MM.1S (cell line): ENCODE measurements around the gene TRAM2.

ENCODE experiments used
- DNase-seq: peaks from one replicate; pipeline ENCODE4 v3.0.0-alpha.2; 2015
- H2AFZ ChIP-seq: fragments of 300-600 bp; sonication (generic); 2 replicates; pipeline ENCODE4 v1.6.0; 2016; ENCODE audit warnings: antibody characterized with exemption, low read length
- H3F3A ChIP-seq: fragments of 300-600 bp; sonication (generic); 2 replicates; pipeline ENCODE4 v1.6.1; 2016; ENCODE audit warnings: mild to moderate bottlenecking, antibody characterized with exemption, low read length, moderate library complexity, mixed read lengths; ENCODE audit not compliant: insufficient read depth
- H3K27ac ChIP-seq: fragments of 300-600 bp; sonication (generic); 2 replicates; pipeline ENCODE4 v1.5.1; 2016; ENCODE audit warnings: mild to moderate bottlenecking, low read length
- H3K27me3 ChIP-seq: fragments of 300-600 bp; sonication (generic); replicated peaks from 2 replicates; pipeline ENCODE4 v1.6.0; 2016; ENCODE audit warnings: low read length; ENCODE audit not compliant: insufficient read depth
- H3K36me3 ChIP-seq: fragments of 300-600 bp; sonication (generic); replicated peaks from 2 replicates; pipeline ENCODE4 v1.6.1; 2016; ENCODE audit warnings: mild to moderate bottlenecking, low read length, mixed read lengths; ENCODE audit not compliant: insufficient read depth
- H3K4me1 ChIP-seq: fragments of 300-600 bp; sonication (generic); 2 replicates; pipeline ENCODE4 v1.6.1; 2016; ENCODE audit warnings: low read length, mixed read lengths
- H3K4me2 ChIP-seq: fragments of 300-600 bp; sonication (generic); 2 replicates; pipeline ENCODE4 v1.6.0; 2016; ENCODE audit warnings: low read depth, low read length
- H3K4me3 ChIP-seq: fragments of 300-600 bp; sonication (generic); 2 replicates; pipeline ENCODE4 v1.5.1; 2016; ENCODE audit warnings: low read length, mixed read lengths
- H3K79me2 ChIP-seq: fragments of 300-600 bp; sonication (generic); 2 replicates; pipeline ENCODE4 v1.6.1; 2016; ENCODE audit warnings: mixed run types, low read length, mixed read lengths
- H3K9ac ChIP-seq: fragments of 300-600 bp; sonication (generic); 2 replicates; pipeline ENCODE4 v1.6.1; 2016; ENCODE audit warnings: low read length, mixed read lengths
- H3K9me2 ChIP-seq: fragments of 300-600 bp; sonication (generic); replicated peaks from 2 replicates; pipeline ENCODE4 v1.6.1; 2016; ENCODE audit warnings: mild to moderate bottlenecking, low read length, mixed read lengths; ENCODE audit not compliant: insufficient read depth
- H3K9me3 ChIP-seq: fragments of 300-600 bp; sonication (generic); replicated peaks from 2 replicates; pipeline ENCODE4 v1.6.1; 2016; ENCODE audit warnings: mild to moderate bottlenecking, low read length, mixed read lengths; ENCODE audit not compliant: insufficient read depth
- H4K20me1 ChIP-seq: fragments of 300-600 bp; sonication (generic); 2 replicates; pipeline ENCODE4 v1.6.1; 2016; ENCODE audit warnings: mild to moderate bottlenecking, low read length, moderate library complexity, mixed read lengths; ENCODE audit not compliant: insufficient read depth
- CTCF ChIP-seq: fragments of 300-600 bp; sonication (generic); IDR thresholded peaks from 2 replicates; pipeline ENCODE4 v1.5.1; 2016; ENCODE audit warnings: antibody characterized with exemption, low read length, mixed read lengths
- EZH2 ChIP-seq: fragments of 300-600 bp; sonication (generic); optimal IDR thresholded peaks from 2 replicates; pipeline ENCODE3; 2017; ENCODE audit warnings: low read depth, mild to moderate bottlenecking, antibody characterized with exemption, low read length, mixed read lengths
- EZH2phosphoT487 ChIP-seq: fragments of 300-600 bp; sonication (generic); IDR thresholded peaks from 2 replicates; pipeline ENCODE4 v1.6.1; 2018; ENCODE audit warnings: antibody characterized with exemption, low read length

Gene TRAM2

GRCh38 chr6:52523378-52524142, 53.3 kb downstream of the TRAM2 start:
- Histone ChIP-seq H3K4me3 (no peak overlapping the region), H3K79me2 (peaks cover 98% of the 10 kb centered on the region), H4K20me1 (no peaks in the 10 kb centered on the region), H3K27ac (peak overlapping the region; percentile 6; the same call in 1 of the 2 replicates), H3K4me2 (no peak overlapping the region), H2AFZ (no peak overlapping the region), H3K27me3 (no peaks in the 10 kb centered on the region), H3K9me3 (no peaks in the 10 kb centered on the region), H3K9me2 (no peaks in the 10 kb centered on the region), H3K4me1 (peaks cover 53% of the 10 kb centered on the region), H3K36me3 (peaks cover 6% of the 10 kb centered on the region), H3K9ac (no peak overlapping the region), H3F3A (peaks cover 4% of the 10 kb centered on the region; the same call in 1 of the 2 replicates)
- no peak for TF ChIP-seq EZH2
- no peak for TF ChIP-seq EZH2phosphoT487
- no peak for TF ChIP-seq CTCF
- DNase-seq, result no peak

DNA sequence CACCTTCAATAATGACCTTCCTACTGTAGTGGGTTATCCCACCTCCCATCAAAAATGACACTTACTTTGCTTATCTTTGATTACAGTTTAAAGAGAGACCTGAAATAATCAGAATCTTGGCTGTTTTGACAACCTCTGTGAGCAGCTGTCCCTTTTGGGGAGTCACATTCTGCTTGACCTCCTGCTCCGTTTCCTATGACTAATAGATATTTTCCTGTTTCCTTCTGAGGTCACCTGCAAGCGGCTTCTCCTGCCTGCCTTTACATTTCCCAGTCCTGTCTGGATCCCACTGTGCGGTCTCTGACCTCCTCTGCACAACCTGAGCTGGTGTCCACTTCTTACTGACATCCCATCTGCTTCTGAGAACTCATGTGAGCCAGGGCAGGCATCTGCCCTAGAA, 54.2 kb downstream of the TRAM2 start:
- H3K27ac ChIP-seq, result no peak overlapping the region; the same call in 1 of the 2 replicates

GRCh38 chr6:52522151-52522626, 54.7 kb downstream of the TRAM2 start:
- H3K36me3 ChIP-seq, result peaks cover 10% of the 10 kb centered on the region
- H3K4me1 ChIP-seq, result peaks cover 53% of the 10 kb centered on the region
- no peak overlapping the region for H3K9ac ChIP-seq
- no peaks in the 10 kb centered on the region for H3F3A ChIP-seq
- DNase-seq, result no peak
- no peak overlapping the region for H3K4me3 ChIP-seq
- no peaks in the 10 kb centered on the region for H3K9me3 ChIP-seq
- no peak overlapping the region for H2AFZ ChIP-seq
- H3K27ac ChIP-seq, result no peak overlapping the region; the same call in 1 of the 2 replicates
- no peak overlapping the region for H3K4me2 ChIP-seq
- H3K27me3 ChIP-seq, result no peaks in the 10 kb centered on the region
- no peaks in the 10 kb centered on the region for H4K20me1 ChIP-seq
- no peaks in the 10 kb centered on the region for H3K9me2 ChIP-seq
- no peak for TF ChIP-seq EZH2phosphoT487
- TF ChIP-seq EZH2, result no peak
- TF ChIP-seq CTCF, result no peak
- peaks cover 98% of the 10 kb centered on the region for H3K79me2 ChIP-seq

More for the DNA sequence above, 54.2 kb downstream of the TRAM2 start:
- no peak for DNase-seq
- H3K79me2 ChIP-seq, result peaks cover 98% of the 10 kb centered on the region
- no peaks in the 10 kb centered on the region for H3K9me2 ChIP-seq
- H2AFZ ChIP-seq, result no peak overlapping the region
- no peak overlapping the region for H3K9ac ChIP-seq
- no peaks in the 10 kb centered on the region for H4K20me1 ChIP-seq
- TF ChIP-seq EZH2 (no peak), EZH2phosphoT487 (no peak), CTCF (no peak)
- H3K4me3 ChIP-seq, result no peak overlapping the region
- peaks cover 53% of the 10 kb centered on the region for H3K4me1 ChIP-seq
- H3K9me3 ChIP-seq, result no peaks in the 10 kb centered on the region
- no peaks in the 10 kb centered on the region for H3F3A ChIP-seq
- no peak overlapping the region for H3K4me2 ChIP-seq
- no peaks in the 10 kb centered on the region for H3K27me3 ChIP-seq
- H3K36me3 ChIP-seq, result peaks cover 10% of the 10 kb centered on the region
